GM23338 (cell line): ENCODE results near the gene FBLN1.

Experiments
- CREB1 ChIP-seq: fragments of 250-450 bp; sonication (Bioruptor Pico); IDR thresholded peaks from 2 replicates; pipeline ENCODE4 v1.5.0; 2020; ENCODE audit warnings: low read depth, mild to moderate bottlenecking, moderate library complexity
- ETS1 ChIP-seq: IDR thresholded peaks from 2 replicates; pipeline ENCODE4 v1.6.1; 2016; ENCODE audit warnings: antibody characterized with exemption
- EZH2 ChIP-seq: fragments of 200-600 bp; sonication (generic); IDR thresholded peaks from one replicate; pipeline ENCODE4 v1.8.0; 2017; ENCODE audit warnings: antibody characterized with exemption, mild to moderate bottlenecking, low read depth; ENCODE audit not compliant: unreplicated experiment
- EZH2phosphoT487 ChIP-seq: fragments of 200-600 bp; sonication (generic); IDR thresholded peaks from one replicate; pipeline ENCODE4 v1.8.1; 2018; ENCODE audit warnings: antibody characterized with exemption; ENCODE audit not compliant: unreplicated experiment
- JUNB ChIP-seq: IDR thresholded peaks from one replicate; pipeline ENCODE4 v1.6.1; 2016; ENCODE audit warnings: antibody characterized with exemption; ENCODE audit not compliant: unreplicated experiment
- POLR2AphosphoS5 ChIP-seq: IDR thresholded peaks from 2 replicates; pipeline ENCODE4 v1.6.1; 2016; ENCODE audit warnings: antibody characterized with exemption, low read depth
- STAT1 ChIP-seq: IDR thresholded peaks from one replicate; pipeline ENCODE4 v1.6.1; 2016; ENCODE audit warnings: antibody characterized with exemption; ENCODE audit not compliant: unreplicated experiment
- TF ChIP-seq, protein P1 (sequence below), 2 experiments: fragments of 200-600 bp in 1 of 2; sonication (generic) in 1 of 2; conservative IDR thresholded peaks; 2 replicates each; pipeline versions ENCODE4 v1.5.1 to v1.6.1; 2016 to 2017; ENCODE audit warnings: antibody characterized with exemption in 2 of 2, low read depth in 2 of 2, mild to moderate bottlenecking in 2 of 2, moderate library complexity in 1 of 2
- TF ChIP-seq, protein P2 (sequence below): IDR thresholded peaks from one replicate; pipeline ENCODE4 v1.6.1; 2018; ENCODE audit warnings: antibody characterized with exemption; ENCODE audit not compliant: unreplicated experiment
- TF ChIP-seq, protein P3 (sequence below): fragments of 250-450 bp; sonication (Bioruptor Pico); IDR thresholded peaks from 2 replicates; pipeline ENCODE4 v1.5.0; 2020; ENCODE audit warnings: mild to moderate bottlenecking, moderate library complexity

DNA sequence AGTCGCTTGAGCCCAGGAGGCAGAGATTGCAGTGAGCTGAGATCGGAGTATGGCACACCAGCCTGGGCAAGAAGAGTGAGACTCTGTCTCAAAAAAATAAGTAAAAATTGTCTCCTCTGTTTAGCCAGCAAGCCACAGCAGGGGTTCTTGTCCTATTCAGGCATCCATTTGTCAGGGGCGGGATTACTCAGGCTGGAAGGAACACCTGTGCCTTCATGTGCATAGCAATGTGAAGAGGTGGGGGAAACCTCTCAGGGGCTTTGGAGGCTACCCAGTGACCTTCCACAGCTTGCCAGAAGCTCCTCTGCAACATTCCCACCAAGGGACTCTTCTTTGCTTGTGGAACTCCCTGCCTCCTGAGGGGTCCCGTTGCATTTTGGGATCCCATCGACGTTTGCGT is 63.3 kb downstream of the FBLN1 start:
- TF ChIP-seq, protein P1, sequence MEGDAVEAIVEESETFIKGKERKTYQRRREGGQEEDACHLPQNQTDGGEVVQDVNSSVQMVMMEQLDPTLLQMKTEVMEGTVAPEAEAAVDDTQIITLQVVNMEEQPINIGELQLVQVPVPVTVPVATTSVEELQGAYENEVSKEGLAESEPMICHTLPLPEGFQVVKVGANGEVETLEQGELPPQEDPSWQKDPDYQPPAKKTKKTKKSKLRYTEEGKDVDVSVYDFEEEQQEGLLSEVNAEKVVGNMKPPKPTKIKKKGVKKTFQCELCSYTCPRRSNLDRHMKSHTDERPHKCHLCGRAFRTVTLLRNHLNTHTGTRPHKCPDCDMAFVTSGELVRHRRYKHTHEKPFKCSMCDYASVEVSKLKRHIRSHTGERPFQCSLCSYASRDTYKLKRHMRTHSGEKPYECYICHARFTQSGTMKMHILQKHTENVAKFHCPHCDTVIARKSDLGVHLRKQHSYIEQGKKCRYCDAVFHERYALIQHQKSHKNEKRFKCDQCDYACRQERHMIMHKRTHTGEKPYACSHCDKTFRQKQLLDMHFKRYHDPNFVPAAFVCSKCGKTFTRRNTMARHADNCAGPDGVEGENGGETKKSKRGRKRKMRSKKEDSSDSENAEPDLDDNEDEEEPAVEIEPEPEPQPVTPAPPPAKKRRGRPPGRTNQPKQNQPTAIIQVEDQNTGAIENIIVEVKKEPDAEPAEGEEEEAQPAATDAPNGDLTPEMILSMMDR (conservative IDR thresholded peaks at IDR 0.05; ENCODE audit: low read depth in 2 of 2): no peak
- TF ChIP-seq CREB1: no peak
- TF ChIP-seq, protein P2, sequence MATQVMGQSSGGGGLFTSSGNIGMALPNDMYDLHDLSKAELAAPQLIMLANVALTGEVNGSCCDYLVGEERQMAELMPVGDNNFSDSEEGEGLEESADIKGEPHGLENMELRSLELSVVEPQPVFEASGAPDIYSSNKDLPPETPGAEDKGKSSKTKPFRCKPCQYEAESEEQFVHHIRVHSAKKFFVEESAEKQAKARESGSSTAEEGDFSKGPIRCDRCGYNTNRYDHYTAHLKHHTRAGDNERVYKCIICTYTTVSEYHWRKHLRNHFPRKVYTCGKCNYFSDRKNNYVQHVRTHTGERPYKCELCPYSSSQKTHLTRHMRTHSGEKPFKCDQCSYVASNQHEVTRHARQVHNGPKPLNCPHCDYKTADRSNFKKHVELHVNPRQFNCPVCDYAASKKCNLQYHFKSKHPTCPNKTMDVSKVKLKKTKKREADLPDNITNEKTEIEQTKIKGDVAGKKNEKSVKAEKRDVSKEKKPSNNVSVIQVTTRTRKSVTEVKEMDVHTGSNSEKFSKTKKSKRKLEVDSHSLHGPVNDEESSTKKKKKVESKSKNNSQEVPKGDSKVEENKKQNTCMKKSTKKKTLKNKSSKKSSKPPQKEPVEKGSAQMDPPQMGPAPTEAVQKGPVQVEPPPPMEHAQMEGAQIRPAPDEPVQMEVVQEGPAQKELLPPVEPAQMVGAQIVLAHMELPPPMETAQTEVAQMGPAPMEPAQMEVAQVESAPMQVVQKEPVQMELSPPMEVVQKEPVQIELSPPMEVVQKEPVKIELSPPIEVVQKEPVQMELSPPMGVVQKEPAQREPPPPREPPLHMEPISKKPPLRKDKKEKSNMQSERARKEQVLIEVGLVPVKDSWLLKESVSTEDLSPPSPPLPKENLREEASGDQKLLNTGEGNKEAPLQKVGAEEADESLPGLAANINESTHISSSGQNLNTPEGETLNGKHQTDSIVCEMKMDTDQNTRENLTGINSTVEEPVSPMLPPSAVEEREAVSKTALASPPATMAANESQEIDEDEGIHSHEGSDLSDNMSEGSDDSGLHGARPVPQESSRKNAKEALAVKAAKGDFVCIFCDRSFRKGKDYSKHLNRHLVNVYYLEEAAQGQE: no peak
- TF ChIP-seq EZH2: no peak
- no peak for TF ChIP-seq EZH2phosphoT487
- no peak for TF ChIP-seq POLR2AphosphoS5
- no peak for TF ChIP-seq JUNB
- no peak for TF ChIP-seq ETS1
- TF ChIP-seq, protein P3, sequence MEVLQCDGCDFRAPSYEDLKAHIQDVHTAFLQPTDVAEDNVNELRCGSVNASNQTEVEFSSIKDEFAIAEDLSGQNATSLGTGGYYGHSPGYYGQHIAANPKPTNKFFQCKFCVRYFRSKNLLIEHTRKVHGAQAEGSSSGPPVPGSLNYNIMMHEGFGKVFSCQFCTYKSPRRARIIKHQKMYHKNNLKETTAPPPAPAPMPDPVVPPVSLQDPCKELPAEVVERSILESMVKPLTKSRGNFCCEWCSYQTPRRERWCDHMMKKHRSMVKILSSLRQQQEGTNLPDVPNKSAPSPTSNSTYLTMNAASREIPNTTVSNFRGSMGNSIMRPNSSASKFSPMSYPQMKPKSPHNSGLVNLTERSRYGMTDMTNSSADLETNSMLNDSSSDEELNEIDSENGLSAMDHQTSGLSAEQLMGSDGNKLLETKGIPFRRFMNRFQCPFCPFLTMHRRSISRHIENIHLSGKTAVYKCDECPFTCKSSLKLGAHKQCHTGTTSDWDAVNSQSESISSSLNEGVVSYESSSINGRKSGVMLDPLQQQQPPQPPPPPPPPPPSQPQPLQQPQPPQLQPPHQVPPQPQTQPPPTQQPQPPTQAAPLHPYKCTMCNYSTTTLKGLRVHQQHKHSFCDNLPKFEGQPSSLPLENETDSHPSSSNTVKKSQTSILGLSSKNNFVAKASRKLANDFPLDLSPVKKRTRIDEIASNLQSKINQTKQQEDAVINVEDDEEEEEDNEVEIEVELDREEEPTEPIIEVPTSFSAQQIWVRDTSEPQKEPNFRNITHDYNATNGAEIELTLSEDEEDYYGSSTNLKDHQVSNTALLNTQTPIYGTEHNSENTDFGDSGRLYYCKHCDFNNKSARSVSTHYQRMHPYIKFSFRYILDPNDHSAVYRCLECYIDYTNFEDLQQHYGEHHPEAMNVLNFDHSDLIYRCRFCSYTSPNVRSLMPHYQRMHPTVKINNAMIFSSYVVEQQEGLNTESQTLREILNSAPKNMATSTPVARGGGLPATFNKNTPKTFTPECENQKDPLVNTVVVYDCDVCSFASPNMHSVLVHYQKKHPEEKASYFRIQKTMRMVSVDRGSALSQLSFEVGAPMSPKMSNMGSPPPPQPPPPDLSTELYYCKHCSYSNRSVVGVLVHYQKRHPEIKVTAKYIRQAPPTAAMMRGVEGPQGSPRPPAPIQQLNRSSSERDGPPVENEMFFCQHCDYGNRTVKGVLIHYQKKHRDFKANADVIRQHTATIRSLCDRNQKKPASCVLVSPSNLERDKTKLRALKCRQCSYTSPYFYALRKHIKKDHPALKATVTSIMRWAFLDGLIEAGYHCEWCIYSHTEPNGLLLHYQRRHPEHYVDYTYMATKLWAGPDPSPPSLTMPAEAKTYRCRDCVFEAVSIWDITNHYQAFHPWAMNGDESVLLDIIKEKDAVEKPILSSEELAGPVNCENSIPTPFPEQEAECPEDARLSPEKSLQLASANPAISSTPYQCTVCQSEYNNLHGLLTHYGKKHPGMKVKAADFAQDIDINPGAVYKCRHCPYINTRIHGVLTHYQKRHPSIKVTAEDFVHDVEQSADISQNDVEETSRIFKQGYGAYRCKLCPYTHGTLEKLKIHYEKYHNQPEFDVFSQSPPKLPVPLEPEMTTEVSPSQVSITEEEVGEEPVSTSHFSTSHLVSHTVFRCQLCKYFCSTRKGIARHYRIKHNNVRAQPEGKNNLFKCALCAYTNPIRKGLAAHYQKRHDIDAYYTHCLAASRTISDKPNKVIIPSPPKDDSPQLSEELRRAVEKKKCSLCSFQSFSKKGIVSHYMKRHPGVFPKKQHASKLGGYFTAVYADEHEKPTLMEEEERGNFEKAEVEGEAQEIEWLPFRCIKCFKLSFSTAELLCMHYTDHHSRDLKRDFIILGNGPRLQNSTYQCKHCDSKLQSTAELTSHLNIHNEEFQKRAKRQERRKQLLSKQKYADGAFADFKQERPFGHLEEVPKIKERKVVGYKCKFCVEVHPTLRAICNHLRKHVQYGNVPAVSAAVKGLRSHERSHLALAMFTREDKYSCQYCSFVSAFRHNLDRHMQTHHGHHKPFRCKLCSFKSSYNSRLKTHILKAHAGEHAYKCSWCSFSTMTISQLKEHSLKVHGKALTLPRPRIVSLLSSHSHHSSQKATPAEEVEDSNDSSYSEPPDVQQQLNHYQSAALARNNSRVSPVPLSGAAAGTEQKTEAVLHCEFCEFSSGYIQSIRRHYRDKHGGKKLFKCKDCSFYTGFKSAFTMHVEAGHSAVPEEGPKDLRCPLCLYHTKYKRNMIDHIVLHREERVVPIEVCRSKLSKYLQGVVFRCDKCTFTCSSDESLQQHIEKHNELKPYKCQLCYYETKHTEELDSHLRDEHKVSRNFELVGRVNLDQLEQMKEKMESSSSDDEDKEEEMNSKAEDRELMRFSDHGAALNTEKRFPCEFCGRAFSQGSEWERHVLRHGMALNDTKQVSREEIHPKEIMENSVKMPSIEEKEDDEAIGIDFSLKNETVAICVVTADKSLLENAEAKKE: no peak
- no peak for TF ChIP-seq STAT1
